Measurements from ENCODE around the gene CIC. TPM values are rescaled to one million over a fixed set of nuclear protein-coding genes. Genes with fewer than 3 reads are reported as not detected.
A peak's percentile ranks its signal among the peaks of the same experiment; 100 is the strongest.

CIC gene
- total and polyA plus RNA-seq, 2 of the 13 experiments (the other 11 are each of a cell fraction or from before 2014, with no cell fraction given) = 5.9 to 8.0 TPM

DNA sequence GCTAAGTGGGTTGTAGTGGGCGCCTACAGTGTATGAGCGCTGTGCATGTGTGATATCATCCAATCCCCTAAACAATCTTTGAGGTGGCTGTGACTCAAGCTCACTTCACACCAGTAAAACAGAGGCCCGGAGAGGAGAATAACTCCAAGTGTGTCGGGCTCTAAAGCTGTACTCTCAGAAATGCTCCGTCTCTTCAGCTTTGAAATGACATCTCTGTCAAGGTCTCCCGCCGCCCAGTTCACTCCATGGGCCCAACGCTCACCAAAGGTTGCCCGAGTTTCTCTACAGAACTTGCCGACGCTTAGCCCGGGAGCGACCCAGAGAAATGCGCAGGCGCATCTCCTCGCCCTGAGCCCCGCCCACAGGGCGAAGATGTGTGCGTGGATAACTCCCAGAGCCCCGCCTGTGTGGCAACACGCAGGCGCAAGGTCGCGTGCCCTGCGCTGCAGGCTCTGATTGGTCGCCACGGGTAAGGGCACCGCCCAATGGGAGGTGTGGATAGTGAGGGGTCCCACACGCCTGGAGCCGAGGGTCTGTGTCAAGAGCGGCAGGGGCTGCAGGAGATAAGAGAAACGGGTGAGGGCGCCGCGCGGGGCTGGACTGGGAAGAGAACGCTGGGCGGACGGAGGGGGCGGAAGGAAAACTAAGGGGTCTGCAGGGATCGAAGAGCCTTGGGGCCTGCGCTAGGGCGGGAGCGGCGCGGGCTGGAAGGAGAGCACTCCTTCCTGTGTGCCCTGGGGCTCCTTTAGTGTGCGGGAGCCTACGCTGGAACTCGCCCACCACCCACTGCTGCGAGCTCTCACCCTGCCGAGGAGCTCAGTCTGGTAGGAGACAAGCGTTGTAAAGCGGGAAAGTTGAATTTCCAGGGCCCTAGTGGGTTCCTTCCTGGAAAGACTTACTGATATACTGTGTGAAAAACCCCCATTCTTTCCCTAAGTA, 49.0 kb upstream of the CIC start, which contains the start of gene ZNF526 (continued):
- TF ChIP-seq, protein P1, sequence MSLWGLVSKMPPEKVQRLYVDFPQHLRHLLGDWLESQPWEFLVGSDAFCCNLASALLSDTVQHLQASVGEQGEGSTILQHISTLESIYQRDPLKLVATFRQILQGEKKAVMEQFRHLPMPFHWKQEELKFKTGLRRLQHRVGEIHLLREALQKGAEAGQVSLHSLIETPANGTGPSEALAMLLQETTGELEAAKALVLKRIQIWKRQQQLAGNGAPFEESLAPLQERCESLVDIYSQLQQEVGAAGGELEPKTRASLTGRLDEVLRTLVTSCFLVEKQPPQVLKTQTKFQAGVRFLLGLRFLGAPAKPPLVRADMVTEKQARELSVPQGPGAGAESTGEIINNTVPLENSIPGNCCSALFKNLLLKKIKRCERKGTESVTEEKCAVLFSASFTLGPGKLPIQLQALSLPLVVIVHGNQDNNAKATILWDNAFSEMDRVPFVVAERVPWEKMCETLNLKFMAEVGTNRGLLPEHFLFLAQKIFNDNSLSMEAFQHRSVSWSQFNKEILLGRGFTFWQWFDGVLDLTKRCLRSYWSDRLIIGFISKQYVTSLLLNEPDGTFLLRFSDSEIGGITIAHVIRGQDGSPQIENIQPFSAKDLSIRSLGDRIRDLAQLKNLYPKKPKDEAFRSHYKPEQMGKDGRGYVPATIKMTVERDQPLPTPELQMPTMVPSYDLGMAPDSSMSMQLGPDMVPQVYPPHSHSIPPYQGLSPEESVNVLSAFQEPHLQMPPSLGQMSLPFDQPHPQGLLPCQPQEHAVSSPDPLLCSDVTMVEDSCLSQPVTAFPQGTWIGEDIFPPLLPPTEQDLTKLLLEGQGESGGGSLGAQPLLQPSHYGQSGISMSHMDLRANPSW (CRISPR knock-in tag; IDR thresholded peaks at IDR 0.05; ENCODE audit: borderline replicate concordance) = no peak
- peak; percentile 48; the same call in 1 of the 2 replicates for TF ChIP-seq ZNF317 (CRISPR knock-in tag; IDR thresholded peaks at IDR 0.05)
- no peak for TF ChIP-seq PAWR (CRISPR knock-in tag; IDR thresholded peaks at IDR 0.05; ENCODE audit: borderline replicate concordance)
- TF ChIP-seq AHDC1 (CRISPR knock-in tag; IDR thresholded peaks at IDR 0.05; ENCODE audit: borderline replicate concordance) = peak; percentile 39; the same call in 1 of the 2 replicates
- TF ChIP-seq CHD2 (IDR thresholded peaks at IDR 0.05; ENCODE audit: low read depth, low read length) = peak; percentile 55; the same call in 1 of the 2 replicates
- TF ChIP-seq FOXC1 (CRISPR knock-in tag; IDR thresholded peaks at IDR 0.05; ENCODE audit: borderline replicate concordance) = peak; percentile 76; the same call in 1 of the 2 replicates
- TF ChIP-seq POGK (CRISPR knock-in tag; conservative IDR thresholded peaks at IDR 0.05) = peak; percentile 57; the same call in 1 of the 2 replicates
- TF ChIP-seq SRY (CRISPR knock-in tag; IDR thresholded peaks at IDR 0.05) = 0 out of 2 replicates have a peak, but pooled peaks have one; percentile 61
- TF ChIP-seq, protein P2, sequence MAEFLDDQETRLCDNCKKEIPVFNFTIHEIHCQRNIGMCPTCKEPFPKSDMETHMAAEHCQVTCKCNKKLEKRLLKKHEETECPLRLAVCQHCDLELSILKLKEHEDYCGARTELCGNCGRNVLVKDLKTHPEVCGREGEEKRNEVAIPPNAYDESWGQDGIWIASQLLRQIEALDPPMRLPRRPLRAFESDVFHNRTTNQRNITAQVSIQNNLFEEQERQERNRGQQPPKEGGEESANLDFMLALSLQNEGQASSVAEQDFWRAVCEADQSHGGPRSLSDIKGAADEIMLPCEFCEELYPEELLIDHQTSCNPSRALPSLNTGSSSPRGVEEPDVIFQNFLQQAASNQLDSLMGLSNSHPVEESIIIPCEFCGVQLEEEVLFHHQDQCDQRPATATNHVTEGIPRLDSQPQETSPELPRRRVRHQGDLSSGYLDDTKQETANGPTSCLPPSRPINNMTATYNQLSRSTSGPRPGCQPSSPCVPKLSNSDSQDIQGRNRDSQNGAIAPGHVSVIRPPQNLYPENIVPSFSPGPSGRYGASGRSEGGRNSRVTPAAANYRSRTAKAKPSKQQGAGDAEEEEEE (CRISPR knock-in tag; IDR thresholded peaks at IDR 0.05; ENCODE audit: borderline replicate concordance) = no peak
- TF ChIP-seq, protein P3, sequence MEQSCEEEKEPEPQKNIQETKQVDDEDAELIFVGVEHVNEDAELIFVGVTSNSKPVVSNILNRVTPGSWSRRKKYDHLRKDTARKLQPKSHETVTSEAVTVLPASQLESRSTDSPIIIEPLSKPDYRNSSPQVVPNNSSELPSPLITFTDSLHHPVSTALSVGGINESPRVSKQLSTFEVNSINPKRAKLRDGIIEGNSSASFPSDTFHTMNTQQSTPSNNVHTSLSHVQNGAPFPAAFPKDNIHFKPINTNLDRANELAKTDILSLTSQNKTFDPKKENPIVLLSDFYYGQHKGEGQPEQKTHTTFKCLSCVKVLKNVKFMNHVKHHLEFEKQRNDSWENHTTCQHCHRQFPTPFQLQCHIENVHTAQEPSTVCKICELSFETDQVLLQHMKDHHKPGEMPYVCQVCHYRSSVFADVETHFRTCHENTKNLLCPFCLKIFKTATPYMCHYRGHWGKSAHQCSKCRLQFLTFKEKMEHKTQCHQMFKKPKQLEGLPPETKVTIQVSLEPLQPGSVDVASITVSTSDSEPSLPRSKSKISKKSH (CRISPR knock-in tag; IDR thresholded peaks at IDR 0.05; ENCODE audit: borderline replicate concordance) = peak; percentile 80; the same call in 1 of the 2 replicates
